ENCODE results near the gene TNPO1.

TNPO1 gene

DNA sequence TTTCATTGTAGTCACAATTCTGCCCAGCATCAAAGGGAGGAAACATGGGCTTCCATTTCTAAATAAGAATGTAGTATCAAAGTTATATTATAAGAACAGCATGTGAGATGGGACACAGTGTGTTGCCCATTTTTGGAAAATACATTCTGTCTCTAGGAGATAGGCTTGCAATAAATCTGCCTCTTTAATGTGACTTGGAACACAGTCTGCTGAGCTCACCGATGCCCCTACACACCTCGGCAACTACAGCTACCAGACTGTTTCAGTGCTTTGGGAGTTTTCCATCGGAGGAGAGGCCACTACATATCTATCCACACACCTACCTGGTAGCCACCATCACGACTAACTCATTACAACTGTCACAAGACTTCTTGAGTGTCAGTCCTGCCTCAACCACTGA lies 120.4 kb downstream of the TNPO1 start:
- no peak for DNase-seq

DNA sequence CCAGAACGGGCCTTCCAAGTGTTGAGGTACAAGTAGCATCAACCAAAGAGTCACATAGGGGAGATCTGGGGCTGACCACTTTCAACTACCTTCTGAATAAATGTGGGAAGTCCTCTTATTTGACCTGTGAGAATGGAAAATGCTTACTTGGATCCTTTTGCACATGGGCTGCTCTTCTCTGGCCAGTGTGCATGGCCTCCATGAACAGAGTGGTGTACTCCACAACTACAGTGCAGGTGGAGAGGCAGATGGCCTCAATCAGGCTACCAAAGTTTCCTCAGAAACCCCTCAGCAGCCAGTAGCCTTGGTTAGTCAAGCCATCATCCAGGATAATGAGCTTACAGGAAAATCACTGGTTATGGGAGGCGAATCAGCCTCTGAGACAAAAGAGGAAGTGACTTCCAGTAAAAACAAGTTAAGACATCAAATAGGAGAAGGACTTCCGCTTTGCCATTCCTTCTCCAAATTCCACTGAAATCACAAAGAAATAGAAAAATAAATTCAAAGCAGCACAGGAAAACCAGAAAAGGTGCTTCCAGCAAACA lies 121.1 kb downstream of the TNPO1 start:
- no peak for DNase-seq

DNA sequence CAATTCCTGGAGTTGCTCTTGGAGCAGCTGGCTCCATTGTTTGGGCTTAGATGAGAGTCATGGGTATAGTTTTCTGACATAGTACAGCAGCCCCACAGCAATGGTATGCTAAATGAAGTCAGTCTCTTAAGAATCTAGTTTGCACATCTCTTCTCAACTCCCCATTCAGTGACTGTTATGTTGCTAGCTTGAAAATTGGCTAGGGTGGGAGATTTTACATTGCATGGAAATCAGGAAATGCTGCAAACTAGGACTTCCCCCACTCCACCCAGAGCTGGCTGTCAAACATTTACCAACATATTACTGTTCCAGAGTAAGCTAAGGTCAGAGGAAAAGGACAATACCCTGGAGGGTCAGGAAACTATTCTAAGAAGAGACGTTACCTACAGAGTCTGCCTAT lies 121.7 kb downstream of the TNPO1 start:
- no peak for DNase-seq

DNA sequence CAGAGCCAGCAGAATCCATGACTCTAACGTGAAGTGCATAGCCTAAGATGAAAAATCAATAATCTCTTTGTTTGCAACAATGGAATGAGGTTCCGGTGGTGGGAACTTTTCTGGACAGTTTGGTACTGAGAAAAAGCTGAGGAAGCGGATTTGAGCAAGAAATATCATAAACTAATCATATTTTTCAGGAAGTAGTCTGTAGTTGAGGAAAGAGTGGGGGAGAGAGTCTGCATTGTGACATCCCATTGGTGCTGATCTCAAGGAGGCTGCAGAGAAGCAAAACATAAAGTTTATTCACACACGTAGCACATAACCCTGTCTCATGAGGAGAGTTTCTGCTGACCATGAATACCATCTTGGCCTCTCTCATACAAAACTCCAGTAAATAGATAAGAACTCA lies 123.6 kb downstream of the TNPO1 start:
- no peak for DNase-seq

DNA sequence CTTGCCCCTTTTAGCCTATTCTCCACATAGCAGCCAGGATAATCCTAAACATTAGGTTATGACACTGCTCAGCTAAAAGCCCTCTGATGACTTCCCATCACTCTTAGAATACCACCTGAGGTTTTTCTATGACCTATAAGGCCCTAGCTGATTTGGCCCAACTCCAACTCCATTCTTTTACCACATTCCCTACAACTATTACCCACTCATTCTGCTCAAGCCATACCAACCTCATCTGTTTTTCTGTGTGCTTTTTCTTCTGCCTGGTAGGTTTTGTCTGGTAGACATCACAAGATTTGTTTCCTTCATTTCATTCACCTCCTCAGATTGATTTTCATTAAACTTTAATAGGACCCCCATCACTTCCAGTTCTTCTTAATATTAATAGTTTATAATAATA lies 126.8 kb downstream of the TNPO1 start:
- no peak for DNase-seq

DNA sequence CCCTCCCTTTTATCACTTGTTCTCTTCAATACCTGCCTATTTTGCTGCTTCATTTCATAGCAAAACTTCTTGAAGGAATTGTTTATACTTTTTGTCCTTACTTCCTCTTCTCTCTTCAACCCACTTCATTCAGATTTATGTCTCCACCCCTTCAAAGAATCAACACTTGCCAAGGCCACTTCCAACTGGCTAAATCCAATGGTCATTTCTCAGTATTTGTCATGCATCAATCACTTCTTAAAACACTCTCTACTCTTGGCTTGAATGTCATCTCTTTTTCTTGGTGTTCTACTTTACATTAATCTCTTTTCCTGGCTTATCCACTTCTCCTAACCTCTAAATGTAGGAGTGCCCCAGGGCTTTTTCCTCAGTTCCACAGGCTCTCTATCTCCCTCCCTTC lies 131.0 kb downstream of the TNPO1 start:
- DNase-seq, result no peak

DNA sequence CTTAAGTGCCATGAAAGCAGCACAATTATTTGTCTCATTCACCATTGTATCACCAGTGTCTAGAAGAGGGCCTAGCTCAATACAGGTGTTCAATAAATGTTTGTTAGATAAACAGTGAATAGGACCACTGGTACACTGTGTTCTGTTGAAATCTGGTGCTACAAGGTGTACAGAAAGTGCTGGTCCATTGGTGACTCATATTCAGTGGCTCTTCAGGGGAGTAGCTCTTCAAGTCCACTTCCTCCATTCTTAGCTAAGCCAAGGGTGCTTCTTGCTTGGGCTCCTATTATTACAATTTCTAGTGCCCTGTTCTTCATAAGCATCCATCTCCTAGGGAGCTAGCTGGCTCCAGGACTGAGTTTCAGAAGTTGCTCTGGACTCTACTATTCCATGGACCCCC lies 133.0 kb downstream of the TNPO1 start:
- no peak for DNase-seq

DNA sequence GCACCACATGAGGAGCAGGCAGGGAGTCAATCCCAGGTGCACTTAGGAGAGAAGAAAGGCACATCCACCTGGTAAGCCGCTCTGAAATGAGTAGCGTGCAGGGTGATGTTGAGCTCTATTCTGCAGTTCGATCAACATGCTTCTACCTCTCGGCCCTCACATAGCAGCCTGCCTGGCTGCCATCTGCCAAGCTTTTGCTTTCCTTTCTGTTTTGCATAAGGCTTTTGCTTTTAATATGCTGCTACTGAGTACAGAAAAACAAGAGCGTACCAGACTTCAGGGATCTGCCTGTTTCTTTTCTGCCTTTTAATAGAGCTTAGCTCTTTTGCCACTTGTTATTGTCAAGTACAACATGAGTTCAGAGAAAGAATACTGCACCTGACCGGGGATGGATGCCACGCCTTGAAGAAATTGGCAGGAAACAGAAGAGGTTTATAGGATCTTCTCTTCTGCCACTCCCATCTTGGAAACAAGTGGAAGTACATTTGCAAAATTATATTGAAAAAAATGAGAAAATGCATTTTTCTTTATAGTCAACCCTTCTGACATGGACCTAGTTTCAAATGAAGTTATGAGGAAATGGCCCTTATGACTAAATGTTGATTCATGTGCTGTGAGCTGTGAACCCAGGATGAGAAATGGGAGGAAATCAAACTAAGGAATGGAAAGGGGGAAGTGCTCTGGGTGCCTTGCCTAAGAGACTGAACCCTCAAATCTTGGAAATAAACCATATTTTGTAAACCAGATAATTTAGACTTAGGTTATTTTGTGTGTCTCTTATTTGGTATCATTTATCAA lies 135.4 kb downstream of the TNPO1 start:
- DNase-seq, result peak; percentile 36

DNA sequence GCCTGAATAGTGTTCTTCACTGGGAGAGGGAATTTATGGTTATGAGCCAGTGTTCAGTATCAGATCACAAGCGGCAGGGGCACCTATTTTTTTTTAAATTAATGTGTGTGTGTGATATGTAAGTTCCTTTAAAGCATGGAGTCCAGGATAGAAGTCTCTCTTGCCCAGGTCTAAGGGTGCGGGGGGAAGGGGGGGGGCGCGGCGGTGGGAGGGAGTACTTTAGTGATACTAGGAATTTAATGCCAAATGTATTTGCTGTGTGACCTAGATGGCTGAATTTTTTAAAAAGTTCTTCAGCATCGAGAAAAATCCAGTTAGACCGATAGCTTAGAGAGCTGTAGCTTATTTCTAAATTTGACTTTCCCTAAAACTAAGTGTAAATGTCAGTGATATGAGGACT lies 137.9 kb downstream of the TNPO1 start:
- DNase-seq, result no peak

DNA sequence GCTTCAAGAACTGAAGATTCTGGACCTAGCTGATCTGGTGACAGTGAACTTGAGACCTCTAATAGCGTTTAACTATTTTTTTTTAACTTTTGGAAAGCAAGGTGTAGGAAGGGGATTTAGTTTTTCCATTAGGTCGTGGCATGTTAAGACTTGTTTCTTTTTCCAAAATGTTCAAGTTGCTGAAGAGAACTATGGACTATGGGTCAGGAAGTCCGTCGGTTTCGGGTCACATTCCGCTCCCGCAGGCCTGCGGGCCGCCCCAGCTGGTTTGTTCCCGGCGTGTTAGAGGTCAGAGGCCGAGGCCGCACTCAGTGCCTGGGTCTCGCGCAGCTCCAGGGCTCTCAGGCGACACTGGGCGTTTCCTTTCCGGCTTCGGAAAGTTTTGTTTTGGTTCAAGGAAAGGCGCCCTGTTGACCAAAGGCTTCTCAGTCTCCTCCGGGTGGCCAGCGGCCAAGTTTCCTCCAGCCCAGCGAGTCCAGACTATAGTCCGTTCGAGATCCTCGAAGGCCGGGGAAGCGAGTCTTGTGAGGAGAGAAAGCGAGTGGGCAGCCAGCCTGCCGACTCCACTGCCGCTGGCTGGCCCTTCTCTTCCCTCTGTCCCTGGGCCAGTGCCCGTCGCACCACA lies 138.8 kb downstream of the TNPO1 start:
- no peak for DNase-seq

DNA sequence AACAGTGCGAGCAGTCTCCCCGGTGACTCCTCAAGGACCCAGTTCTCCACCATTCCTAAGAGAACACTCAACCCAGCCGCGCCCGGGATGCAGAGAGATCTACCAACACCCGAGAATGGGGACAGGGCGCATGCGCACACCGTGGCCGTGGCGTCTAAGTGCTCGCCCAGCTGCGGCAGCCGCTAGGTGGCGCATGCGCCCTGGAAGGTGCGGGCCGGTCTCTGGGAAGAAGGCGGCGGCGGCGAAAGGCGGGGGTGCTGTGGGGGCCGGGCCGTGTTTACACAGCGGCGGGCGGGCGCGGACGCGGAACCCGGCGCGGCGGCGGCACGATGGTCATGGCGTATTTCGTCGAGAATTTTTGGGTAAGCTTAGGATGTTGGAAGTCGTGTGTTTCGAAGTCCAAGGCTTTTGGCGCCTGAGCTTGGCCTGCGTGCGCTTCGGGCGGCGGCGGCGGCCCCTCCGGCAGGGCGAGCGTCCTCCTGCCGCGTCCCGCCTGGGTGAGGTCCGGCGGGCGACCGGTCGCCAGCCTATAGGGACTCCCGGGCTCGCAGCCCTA lies 139.4 kb downstream of the TNPO1 start, which contains the start of gene FCHO2:
Gene FCHO2 (plus strand): TSS at position 274 of the 556 bp plus-strand sequence. CDS start 56 bp downstream, at position 330.
- DNase-seq, result peak; percentile 58

DNA sequence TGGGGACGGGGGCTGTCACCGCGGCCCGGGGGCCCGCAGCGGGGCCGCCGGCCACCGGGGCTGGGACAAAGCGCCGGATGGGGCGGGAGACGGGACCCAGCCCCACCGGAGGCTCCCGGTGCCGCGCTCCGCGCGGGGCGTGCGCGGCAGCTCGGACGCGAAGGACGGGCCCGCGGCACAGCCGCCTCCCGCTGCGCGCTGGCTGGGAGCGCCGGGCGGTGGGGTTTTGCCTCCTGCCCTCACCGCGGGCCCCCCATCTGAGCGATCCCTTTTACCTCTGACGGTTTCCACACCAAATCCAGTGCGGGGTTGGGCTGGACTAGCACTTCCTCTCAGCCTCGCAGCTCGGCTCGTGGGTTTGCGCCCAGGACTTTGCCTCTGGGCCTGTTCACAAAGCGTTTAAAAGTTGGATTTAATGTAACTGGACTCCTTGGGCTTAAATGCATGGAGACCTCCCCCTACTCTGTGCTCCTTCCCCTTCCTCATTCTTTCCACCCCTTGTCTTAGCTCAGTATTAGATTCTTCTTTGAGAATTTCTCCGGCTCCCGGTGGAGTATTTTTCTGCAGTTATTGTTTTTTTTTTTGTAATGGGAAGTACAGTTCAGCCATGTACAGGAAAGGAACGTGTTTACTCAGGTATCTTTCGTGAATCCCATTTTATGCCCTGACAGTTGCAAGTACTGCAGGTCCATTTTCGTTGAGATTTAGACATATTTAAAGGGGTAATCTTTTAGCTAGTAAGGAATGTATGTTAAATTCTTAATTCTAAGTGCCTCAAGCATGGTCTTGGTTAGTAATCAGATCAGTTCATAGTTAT lies 140.1 kb downstream of the TNPO1 start:
- no peak for DNase-seq

DNA sequence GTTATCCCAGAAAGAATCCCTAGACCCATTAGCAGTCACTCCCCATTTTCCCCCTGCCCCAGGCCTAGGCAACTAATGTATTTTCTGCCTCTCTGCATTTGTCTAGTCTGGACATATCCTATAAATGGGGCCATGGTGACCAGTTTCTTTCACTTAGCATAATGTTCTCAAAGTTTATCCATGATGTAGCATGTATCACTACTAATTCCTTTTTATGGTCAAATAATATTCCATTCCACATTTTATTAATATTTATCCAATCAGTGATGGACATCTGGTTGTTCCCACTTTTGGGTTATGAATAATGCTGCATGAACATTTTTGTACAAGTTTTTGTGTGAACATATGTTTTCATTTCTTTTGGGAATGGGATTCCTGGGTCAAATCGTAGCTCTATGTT lies 140.9 kb downstream of the TNPO1 start:
- no peak for DNase-seq

DNA sequence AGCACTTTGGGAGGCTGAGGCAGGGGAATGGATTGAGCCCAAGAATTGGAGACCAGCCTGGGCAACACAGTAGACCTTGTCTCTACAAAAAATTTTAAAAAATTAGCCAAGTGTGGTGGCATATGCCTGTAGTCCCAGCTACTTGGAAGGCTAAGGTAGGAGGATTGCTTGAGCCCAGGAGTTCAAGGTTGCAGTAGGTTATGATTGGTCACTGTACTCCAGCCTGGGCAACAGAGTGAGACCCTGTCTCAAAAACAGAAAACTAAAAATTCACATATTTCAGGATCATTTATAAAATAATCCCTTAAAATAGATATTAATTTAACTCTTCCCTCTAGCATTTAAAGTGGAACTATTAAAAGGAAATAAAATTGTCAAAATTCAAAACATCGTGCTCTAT lies 142.8 kb downstream of the TNPO1 start:
- no peak for DNase-seq

Data from DMS79 (cell line).